HPDE6-E6E7 (cell line): ENCODE data around the gene MAD1L1.

ENCODE experiments used
- DNase-seq: peaks from one replicate; pipeline ENCODE4 v3.0.0; 2011; ENCODE audit warnings: missing footprints; ENCODE audit errors: extremely low spot score

MAD1L1 gene

GRCh38 chr7:2157473-2158279, 75.1 kb downstream of the MAD1L1 start:
- no peak for DNase-seq

- DNase-seq = no peak
Measured at GRCh38 chr7:2156756-2157472, 75.8 kb downstream of the MAD1L1 start.

GRCh38 chr7:2154831-2155230, 77.9 kb downstream of the MAD1L1 start:
- DNase-seq = no peak

- DNase-seq = no peak
Measured at GRCh38 chr7:2154121-2154520, 78.6 kb downstream of the MAD1L1 start.

GRCh38 chr7:2152646-2153045, 80.1 kb downstream of the MAD1L1 start:
- no peak for DNase-seq

GRCh38 chr7:2151801-2152612, 80.7 kb downstream of the MAD1L1 start:
- no peak for DNase-seq

- DNase-seq = no peak
Measured at GRCh38 chr7:2151237-2151636, 81.5 kb downstream of the MAD1L1 start.

GRCh38 chr7:2150445-2150815, 82.3 kb downstream of the MAD1L1 start:
- DNase-seq = no peak

- no peak for DNase-seq
Measured at GRCh38 chr7:2149672-2150444, 82.9 kb downstream of the MAD1L1 start.

GRCh38 chr7:2148814-2149213, 83.9 kb downstream of the MAD1L1 start:
- no peak for DNase-seq

- DNase-seq = no peak
Measured at GRCh38 chr7:2148189-2148588, 84.6 kb downstream of the MAD1L1 start.

GRCh38 chr7:2146676-2147472, 85.9 kb downstream of the MAD1L1 start:
- no peak for DNase-seq

- DNase-seq = no peak
Measured at GRCh38 chr7:2145835-2146580, 86.7 kb downstream of the MAD1L1 start.

GRCh38 chr7:2144926-2145325, 87.8 kb downstream of the MAD1L1 start:
- no peak for DNase-seq

GRCh38 chr7:2143981-2144595, 88.7 kb downstream of the MAD1L1 start:
- no peak for DNase-seq

- no peak for DNase-seq
Measured at GRCh38 chr7:2143450-2143849, 89.3 kb downstream of the MAD1L1 start.

- DNase-seq = no peak
Measured at GRCh38 chr7:2142386-2142785, 90.4 kb downstream of the MAD1L1 start.

GRCh38 chr7:2141651-2142050, 91.1 kb downstream of the MAD1L1 start:
- no peak for DNase-seq

- DNase-seq = no peak
Measured at GRCh38 chr7:2141021-2141410, 91.7 kb downstream of the MAD1L1 start.
